HG02943 (cell line): ENCODE data around the gene SDHAF3.
"Not testable (repeated sequence)": the region's sequence is repeated elsewhere in the genome, so short reads cannot be mapped to it uniquely, and the experiment has no call there.

Experiments used
- ATAC-seq: cut with Tn5 transposase; IDR thresholded peaks from one replicate; pipeline ENCODE4 v1.9.1; 2021; ENCODE audit warnings: mild to moderate bottlenecking, low read depth, moderate library complexity; ENCODE audit not compliant: unreplicated experiment

The SDHAF3 gene

DNA sequence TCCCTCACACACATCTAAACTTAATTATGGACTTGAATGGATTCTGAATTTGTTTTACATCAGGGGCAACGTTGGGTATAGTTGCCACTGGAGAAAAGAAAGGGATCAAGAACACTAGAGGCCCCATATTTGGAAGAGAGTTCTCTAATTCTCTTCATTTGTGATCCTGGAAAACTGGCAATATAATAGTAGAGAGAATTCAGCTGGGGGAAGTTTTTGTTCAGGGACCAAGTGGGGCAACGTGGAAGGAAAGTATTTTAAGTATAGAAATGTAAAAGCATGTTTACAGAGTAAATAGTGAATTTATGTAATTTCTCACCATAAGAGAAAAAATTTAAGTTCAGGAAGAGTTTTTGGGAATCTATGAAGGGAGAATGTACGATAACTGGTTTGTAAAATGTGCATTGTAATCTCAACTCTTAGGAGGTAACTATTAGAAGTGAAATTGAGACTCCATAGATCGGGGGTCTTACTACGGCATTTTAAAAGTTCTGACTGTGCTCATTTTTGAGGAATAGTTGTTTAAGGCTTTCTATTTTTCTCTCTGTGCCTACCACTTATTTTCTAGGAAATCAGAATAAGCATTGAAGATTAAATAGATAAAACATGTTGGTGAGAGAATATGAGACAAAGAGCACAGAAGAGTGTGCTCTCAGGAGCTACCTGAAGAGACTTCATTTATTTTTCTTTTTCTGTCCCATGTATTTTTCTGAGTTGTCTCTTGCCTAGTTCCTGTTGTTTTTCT is 3.4 kb downstream of the SDHAF3 start:
- no peak for ATAC-seq

DNA sequence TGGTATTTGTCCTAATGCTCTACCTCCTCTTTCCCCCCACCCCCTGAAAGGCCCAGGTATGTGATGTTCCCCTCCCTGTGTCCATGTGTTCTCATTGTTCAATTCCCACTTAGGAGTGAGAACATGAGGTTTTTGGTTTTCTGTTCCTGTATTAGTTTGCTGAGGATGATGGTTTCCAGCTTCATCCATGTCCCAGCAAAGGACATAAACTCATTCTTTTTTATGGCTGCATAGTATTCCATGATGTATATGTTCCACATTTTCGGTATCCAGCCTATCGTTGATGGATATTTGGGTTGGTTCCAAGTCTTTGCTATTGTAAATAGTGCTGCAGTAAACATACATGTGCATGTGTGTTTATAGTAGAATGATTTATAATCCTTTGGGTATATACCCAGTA is 5.6 kb downstream of the SDHAF3 start:
- ATAC-seq: not testable (repeated sequence)

DNA sequence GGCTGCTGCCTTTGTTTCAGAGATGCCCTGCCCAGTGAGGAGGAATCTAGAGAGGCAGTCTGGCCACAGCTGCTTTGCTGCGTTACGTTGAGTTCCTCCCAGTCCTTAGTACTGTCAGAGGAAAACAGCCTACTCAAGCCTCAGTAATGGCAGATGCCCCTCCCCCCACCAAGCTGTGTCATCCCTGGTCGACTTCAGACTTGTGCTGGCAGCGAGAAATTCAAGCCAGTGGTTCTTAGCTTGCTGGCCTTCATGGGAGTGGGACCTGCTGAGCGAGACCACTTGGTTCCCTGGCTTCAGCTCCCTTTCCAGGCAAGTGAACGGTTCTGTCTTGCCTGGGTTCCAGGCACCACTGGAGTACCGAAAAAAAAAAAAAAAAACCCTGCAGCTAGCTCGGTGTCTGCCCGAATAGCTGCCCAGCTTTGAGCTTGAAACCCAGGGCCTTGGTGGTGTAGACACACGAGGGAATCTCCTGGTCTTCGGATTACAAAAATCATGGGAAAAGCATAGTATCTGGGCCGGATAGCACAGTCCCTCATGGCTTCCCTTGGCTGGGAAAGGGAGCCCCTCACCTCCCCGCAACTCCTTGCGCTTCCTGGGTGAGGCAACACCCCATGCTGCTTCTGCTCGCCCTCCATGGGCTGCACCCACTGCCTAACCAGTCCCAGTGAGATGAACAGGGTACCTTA is 9.1 kb downstream of the SDHAF3 start:
- no peak for ATAC-seq

DNA sequence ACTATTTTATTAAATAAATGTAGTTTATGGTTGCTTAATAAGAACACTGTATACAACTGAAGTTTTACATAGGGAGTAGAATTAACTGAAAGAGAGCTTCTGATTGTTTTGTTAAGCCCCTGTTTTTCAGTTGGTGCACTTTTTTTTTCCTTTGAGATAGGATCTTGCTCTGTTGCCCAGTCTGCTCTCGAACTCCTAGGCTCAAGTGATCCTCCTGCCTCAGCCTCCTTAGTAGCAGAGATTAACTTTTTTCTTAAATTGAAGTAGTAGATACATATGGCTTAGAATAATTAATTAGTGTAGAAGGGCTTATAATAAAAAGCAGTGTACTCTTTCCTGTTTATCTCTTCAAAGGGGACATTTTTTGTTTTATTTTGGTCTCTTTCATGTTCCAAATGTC is 11.2 kb downstream of the SDHAF3 start:
- no peak for ATAC-seq

DNA sequence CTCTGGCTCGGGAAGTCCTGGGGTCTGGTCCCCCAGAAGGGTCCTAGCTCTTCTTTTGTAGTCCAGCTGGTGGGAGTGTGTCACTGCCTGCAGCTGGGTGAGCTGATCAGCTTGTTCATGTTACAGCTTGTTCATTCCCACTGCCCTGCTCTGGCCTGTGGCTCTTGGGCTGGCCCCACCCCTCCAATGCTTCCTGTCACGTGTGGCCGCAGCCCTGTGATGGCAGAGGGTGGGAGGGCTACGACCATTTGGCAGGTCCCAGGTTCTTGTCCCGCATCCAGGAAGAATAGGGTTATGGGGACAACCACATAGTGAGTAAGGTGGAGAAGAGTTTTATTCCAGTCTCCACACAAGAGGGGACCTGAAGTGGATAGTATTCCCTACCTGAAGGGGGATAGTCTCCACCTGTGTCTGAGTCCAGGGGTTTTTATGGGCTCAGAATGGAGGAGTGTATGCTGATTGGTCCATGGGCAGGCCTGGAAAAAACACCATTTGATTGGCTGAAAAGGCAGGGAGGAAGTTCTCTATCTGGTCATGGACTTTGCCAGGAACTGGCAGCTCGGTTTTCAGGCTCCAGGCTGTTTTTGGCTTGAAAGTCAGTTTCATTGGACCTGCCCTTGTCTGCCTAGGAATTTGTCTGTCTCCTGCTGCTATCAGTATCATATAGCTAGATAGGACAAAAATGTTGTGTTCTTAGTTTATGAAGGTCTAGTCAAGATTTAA is 13.1 kb downstream of the SDHAF3 start:
- no peak for ATAC-seq

DNA sequence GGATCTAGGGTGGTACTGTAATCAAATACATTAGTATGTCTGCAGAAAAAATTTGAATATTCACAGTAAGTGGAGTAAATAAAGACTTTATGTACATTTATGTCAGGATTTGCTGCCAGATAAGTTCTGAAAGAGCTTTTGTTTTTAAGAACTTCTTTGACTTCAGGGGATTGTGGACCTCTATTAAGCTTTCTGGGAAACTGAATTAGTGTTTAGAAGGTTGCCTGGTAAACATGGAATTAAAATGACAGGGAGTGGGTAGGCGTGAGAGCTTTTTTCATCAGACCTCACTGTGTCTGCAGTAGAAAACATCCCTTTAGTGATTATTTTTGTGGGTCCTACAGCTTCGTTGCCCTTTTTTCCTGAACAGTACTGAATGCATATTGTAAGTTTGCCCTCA is 15.7 kb downstream of the SDHAF3 start:
- no peak for ATAC-seq

DNA sequence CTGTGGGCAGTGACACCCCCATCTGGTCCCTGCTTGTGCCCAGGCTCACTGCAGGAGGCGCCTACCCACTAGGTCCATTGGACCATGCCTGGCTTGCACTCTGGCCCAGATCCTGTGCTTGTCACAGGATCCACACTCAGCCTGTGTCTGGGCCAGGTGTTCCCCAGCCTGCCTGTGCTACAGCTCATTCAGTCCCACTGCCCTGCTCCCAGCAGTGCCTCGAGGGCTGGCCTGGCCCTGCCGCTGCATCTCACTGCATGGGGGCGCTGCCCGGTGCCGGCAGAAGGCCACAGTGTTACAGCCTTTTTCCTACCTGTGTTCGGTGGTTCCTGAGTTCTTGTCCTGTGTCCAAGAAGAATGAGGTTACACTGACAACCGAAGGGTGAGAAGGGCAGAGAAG is 21.3 kb downstream of the SDHAF3 start:
- ATAC-seq: no peak

DNA sequence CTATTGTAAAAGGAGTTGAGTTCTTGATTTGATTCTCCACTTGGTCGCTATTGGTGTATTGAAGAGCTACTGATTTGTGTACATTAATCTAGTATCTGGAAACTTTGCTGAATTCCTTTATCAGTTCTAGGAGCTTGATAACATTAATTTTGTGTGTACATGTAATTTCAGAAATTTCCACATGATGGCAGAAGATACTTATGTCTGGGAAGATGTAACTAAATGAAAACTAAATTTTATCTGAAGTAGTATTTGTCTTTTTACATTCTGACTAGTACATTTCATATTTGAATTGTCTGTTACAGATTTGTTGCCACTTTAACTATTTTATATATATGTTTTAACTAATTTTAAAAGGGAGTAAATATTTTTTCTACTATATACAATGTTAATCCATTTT is 27.6 kb downstream of the SDHAF3 start:
- no peak for ATAC-seq

DNA sequence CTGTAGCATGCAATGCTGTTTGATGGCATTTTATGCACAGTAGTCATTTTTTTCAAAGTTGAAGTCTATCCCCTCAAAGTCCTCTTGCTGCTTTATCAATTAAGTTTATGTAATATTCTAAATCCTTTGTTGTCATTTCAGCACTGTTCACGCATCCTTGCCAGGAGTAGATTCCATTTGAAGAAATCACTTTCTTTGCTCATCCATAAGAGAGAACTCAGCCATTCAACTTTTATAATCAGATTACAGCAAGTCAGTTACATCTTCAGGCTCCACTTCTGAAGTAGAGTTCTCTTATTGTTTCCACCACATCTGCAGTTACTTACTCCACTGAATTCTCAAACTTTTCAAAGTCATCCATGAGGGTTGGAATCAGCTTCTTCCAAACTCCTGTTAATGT is 32.3 kb downstream of the SDHAF3 start:
- no peak for ATAC-seq

DNA sequence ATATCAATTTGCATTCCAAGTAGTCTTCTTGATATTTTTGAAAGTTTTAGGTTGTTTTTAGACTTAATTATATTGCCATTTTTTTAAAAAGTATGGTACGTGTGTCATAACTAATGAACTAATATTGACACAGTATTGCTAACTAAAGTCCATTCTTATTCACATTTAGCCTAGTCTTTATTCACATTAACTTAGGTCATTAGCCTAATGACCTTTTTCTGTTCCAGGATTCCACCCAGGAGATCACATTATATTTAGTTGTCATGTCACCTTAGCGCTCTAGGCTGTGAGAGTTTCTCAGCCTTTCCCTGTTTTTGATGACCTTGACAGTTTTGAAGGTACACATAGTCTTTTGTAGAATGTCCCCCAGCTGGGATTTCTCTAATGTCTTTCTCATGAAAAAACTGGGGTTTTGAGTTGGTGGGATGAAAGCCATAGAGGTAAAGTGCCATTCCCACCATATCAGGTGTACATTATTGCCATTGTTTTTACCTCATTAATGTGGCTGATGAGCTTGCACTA is 38.5 kb downstream of the SDHAF3 start:
- no peak for ATAC-seq

DNA sequence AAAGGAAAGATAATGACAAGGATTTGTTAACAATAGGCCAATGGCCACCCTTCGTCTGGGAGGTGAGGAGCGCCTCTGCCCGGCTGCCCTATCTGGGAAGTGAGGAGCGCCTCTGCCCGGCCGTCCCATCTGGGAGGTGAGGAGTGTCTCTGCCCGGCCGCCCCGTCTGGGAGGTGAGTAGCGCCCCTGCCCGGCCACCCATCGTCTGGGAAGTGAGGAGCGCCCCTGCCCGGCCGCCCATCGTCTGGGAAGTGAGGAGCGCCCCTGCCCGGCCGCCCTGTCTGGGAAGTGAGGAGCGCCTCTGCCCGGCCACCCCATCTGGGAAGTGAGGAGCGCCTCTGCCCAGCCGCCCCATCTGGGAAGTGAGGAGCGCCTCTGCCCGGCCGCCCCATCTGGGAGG is 42.5 kb downstream of the SDHAF3 start:
- ATAC-seq: not testable (repeated sequence)

DNA sequence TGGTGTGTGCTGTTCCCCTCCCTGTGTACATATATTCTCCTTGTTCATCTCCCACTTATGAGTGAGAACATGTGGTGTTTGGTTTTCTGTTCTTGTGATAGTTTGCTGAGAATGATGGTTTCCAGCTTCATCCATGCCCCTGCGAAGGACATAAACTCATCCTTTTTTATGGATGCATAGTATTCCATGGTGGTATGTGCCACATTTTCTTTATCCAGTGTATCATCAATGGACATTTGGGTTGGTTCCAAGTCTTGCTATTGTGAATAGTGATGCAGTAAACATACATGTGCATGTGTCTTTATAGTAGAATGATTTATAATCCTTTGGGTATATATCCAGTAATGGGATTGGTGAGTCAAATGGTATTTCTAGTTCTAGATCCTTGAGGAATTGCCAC is 44.1 kb downstream of the SDHAF3 start:
- ATAC-seq: not testable (repeated sequence)

DNA sequence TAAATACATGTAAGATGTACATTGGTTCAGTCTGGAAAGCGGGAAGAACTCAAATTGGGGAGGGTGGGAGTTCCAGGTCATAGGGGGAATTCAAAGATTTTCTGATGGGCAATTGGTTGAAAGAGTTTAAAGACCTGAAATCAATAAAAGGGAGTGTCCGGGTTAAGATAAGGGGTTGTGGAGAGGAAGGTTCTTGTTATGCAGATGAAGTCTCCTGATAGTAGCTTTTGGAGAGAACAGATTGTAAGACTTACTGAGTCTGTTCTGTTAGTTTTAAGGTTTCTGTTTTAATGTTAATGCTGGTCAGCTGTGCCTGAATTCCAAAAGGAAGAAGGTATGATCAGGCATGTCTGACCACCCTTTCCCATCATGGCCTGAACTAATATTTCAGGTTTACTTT is 48.8 kb downstream of the SDHAF3 start:
- no peak for ATAC-seq

DNA sequence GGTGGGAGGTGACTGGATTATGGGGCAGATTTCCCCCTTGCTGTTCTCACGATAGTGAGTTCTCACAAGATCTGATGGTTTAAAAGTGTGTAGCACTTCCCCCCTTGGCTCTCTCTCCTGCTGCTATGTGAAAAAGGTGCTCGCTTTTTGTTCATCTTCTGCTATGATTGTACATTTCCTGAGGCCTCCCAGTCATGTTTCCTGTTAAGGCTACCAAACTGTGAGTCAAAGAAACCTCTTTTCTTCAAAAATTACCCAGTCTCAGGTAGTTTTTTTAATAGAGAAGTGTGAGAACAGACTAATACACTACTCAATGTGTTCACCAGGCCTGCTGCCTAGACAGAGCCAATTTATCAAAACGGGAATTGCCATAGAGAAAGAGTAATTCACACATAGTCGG is 49.7 kb downstream of the SDHAF3 start:
- no peak for ATAC-seq

DNA sequence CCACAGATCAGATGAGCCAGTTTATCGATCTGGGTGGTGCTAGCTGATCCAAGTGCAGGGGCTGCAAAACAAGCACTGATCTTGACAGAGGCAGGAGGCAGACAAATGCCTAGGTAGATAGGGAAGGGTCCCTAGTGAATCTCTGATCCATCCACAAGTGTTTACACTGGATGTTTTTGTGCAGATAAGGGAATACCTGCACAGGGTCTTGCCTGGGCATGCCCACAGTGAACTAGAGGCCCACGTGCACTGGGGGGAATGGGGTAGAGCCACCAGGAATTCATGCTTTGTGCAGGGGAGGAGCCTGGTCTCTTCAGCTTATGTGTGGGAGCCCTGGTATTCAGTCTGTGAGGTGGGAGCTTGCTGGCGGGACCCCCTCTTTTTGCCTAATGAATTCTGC is 50.3 kb downstream of the SDHAF3 start:
- no peak for ATAC-seq

DNA sequence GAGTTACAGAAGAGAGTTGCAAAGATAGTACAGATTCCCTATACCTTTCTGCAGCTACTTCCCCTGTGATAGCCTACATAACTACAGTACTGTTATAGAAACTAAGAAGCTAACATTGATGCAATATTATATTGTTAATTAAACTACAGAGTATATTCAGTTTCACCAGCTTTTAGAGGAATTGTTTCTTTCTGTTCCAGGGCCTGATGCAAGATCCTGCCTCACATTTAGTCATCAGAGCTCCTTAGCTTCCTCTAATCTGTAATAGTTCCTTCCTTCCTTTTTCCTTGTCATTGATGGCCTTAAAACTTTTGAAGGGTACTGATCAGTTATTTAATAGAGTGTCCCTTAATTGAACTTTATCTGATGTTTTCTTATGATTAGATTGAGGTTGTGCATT is 56.8 kb downstream of the SDHAF3 start:
- ATAC-seq: no peak

DNA sequence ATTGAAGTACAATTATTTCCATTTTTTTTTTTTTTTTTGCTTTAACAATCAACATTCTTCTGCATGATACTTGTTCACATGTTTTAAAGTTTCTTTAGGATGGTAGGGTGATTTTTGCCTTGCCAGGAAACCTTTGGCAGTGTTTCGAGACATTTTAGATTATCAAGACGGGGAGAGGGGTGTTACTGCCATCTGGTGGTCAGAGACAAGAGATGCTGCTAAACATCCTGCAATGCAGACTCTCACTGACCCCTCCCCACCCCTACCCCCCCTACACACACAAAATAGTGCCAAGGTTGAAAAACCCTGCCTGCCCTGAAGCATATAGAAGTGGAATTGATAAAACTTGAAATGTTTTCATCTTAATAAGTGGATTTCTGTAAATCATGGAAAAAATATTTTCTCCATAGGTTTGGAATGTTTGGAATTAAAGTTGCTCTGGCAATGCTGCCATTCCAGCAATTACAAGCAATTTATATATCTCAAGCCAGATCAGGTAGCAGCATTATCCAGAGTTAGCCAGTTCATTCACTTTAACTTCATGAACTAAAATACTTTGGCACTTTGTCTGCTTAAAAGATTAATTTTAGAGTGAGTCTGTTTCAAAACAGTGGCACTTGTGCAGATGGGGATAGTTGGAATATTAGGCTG is 62.1 kb downstream of the SDHAF3 start:
- no peak for ATAC-seq

DNA sequence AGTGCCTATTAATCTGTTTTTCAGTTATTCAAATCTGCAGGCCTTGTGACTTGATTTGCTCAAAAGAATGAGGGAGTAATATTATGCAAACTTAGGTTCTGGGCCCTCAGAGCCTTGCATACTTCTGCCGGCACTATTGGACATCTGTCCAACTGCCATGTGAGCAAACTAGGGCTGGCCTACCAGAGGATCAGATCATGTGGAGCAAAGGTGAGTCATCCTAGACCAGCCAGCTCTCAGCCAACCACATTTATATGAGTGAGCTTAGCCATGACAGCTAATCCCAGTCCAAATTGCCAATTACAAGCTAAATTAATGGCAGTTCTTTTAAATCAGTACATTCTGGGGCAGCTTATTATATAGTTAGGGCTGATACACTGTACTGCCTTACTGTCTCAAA is 69.6 kb downstream of the SDHAF3 start:
- ATAC-seq: no peak

DNA sequence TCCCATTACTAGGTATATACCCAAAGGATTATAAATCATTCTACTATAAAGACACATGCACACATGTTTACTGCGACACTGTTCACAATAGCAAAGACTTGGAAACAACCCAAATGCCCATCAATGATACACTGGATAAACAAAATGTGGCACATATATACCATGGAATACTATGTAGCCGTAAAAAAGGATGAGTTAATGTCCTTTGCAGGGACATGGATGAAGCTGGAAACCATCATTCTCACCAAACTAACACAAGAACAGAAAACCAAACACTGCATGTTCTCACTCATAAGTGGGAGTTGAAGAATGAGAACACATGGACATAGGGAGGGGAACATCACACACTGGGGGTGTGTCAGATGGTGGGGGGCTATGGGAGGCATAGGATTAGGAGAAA is 78.7 kb downstream of the SDHAF3 start:
- ATAC-seq: not testable (repeated sequence)

DNA sequence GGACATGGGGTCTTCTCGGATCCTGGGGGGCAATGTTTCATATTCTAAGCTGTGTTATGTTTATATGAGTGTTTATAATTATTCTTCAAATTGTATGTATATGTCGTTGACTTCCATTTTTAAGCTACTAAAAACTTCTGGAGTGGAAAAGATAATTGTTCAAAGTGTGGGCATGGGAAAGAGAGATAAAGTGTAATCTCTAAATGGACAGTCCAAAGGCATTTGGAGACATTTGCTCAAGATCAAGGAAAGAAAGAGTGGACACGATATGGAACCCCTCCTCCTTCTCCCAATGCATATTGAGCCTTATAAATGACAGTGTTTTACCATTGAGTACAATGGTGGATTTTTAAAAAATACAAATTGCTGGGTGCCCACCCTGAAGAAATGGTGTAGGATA is 81.1 kb downstream of the SDHAF3 start:
- no peak for ATAC-seq

DNA sequence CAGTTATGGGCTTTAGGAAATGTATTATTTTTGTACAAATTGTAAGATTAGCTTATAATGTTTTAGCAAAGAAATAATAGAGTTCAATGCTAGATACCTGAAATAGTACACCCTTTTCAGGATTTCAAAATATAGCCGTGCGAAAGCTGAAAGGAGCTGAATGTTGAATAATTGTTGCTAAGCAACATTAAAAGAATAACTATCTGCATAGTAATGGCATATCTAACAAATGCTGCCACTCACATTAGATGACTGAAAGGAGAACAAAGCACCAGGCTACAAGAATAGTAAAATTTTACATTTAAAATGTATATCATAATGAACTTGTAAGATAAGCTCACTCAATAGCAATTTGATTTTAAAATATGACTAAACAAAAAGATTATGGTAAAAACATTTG is 82.5 kb downstream of the SDHAF3 start:
- ATAC-seq: no peak
